Transverse colon (tissue), 4 donors: Measurements from ENCODE around the gene SLC35G1. TPM values are rescaled to one million over a fixed set of nuclear protein-coding genes. Genes with fewer than 3 reads are reported as not detected.

ENCODE experiments used
- DNase-seq: peaks from one replicate; pipeline ENCODE4 v3.0.0-alpha.2; 2019
- H3K27ac ChIP-seq, 4 donors: fragments of 200-600 bp; sonication (generic); 2 replicates each; pipeline ENCODE4 v1.5.1; 2016 to 2018; ENCODE audit warnings: inconsistent platforms in 4 of 4
- H3K27me3 ChIP-seq: fragments of 200-600 bp; sonication (generic); 2 replicates; pipeline ENCODE4 v1.5.1; 2017; ENCODE audit warnings: inconsistent platforms
- H3K36me3 ChIP-seq, 4 donors: fragments of 200-600 bp; sonication (generic); 2 replicates each; pipeline ENCODE4 v1.5.1; 2017 to 2019; ENCODE audit warnings: inconsistent platforms in 4 of 4
- H3K4me1 ChIP-seq, 4 donors: fragments of 200-600 bp; sonication (generic); 2 replicates each; pipeline ENCODE4 v1.5.1; 2017 to 2020; ENCODE audit warnings: inconsistent platforms in 4 of 4
- H3K4me3 ChIP-seq, 4 donors: fragments of 200-600 bp; sonication (generic); 1 replicate in 1 of 4; 2 replicates in 3 of 4; pipeline versions ENCODE4 v1.5.1 to v1.6.1; 2017 to 2019; ENCODE audit warnings: inconsistent platforms in 4 of 4
- H3K9me3 ChIP-seq, 2 donors: fragments of 200-600 bp; sonication (generic); 2 replicates each; pipeline ENCODE4 v1.5.1; 2017 to 2019; ENCODE audit warnings: inconsistent platforms in 2 of 2
- EP300 ChIP-seq: sonication (generic); formaldehyde crosslinking; IDR thresholded peaks from one replicate; pipeline ENCODE4 v1.6.1; 2017; ENCODE audit warnings: antibody characterized with exemption, low read depth
- POLR2A ChIP-seq: fragments of 450-650 bp; IDR thresholded peaks from one replicate; pipeline ENCODE4 v1.6.1; 2016; ENCODE audit warnings: antibody characterized with exemption, mild to moderate bottlenecking, moderate library complexity
- POLR2AphosphoS5 ChIP-seq, 3 donors: sonication (generic); formaldehyde crosslinking; IDR thresholded peaks; one replicate each; pipeline ENCODE4 v1.6.1; 2016; ENCODE audit warnings: antibody characterized with exemption in 3 of 3
- WGBS, 2 donors: methylation state at CpG; one replicate each; pipeline ENCODE4 v1.1.5; 2018; ENCODE audit warnings: low coverage in 1 of 2; 5-methylcytosine and 5-hydroxymethylcytosine counted together
- in situ Hi-C, 4 donors: fragments of 200-750 bp; cut with MboI; loops; one replicate each; pipeline versions ENCODE4 v1.15.0 to v1.15.1; 2017; ENCODE audit warnings: low sequenced_read_pairs in 3 of 4, low pct_ligation_motif_present in 1 of 4, low pct_unique_long_range_greater_than_20kb in 1 of 4
- intact Hi-C: fragments of 100-400 bp; cut with DNase I; formaldehyde crosslinking; loops from one replicate; pipeline ENCODE4 v1.15.1; 2023; ENCODE audit warnings: low total_unique reads
- total RNA-seq, 4 donors: library from RNA; depleted of rRNA; stranded (reverse); fragments of >200 nt; gene quantifications; one replicate each; pipeline ENCODE4 v1.1.0, GENCODE V29; 2016
- TF ChIP-seq, protein P1 (sequence below), 5 experiments: fragments of 200-600 bp in 3 of 5; fragments of 450-650 bp in 2 of 5; sonication (generic) in 3 of 5; IDR thresholded peaks; 1 replicate in 2 of 5; 2 replicates in 3 of 5; pipeline ENCODE4 v1.5.1; 2016 to 2017; ENCODE audit warnings: antibody characterized with exemption in 5 of 5, inconsistent platforms in 3 of 5, mild to moderate bottlenecking in 2 of 5, moderate library complexity in 1 of 5

Gene SLC35G1
- total RNA-seq, 4 donors from 2014 or later: 7.4 to 42.1 (median 28.9) TPM

DNA sequence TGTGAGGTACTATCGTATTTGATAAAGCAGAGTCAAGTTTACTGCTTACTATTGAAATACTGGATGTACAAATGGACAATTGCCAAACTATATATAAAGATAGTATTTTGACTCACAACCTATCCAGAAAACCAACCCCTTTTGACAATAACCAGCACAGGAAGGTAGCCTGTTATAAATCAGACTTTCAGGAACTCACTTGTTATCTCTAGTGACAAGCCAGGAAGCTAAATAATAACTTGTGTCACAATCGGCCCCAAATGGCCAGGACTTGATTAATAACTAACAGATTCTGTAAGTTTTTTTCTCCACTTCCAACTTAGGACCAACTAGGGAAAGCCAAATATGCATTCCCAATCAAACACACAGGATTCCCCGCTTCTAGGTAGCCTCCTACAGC, 38.8 kb upstream of the SLC35G1 start:
- 52 to 66% methylated on average over 3 of the region's 3 CpGs for WGBS, 2 donors
- in situ Hi-C loops: no loop called here
- TF ChIP-seq POLR2A (no peak), POLR2AphosphoS5 (IDR thresholded peaks at IDR 0.05) (no peak)
- TF ChIP-seq, protein P1, sequence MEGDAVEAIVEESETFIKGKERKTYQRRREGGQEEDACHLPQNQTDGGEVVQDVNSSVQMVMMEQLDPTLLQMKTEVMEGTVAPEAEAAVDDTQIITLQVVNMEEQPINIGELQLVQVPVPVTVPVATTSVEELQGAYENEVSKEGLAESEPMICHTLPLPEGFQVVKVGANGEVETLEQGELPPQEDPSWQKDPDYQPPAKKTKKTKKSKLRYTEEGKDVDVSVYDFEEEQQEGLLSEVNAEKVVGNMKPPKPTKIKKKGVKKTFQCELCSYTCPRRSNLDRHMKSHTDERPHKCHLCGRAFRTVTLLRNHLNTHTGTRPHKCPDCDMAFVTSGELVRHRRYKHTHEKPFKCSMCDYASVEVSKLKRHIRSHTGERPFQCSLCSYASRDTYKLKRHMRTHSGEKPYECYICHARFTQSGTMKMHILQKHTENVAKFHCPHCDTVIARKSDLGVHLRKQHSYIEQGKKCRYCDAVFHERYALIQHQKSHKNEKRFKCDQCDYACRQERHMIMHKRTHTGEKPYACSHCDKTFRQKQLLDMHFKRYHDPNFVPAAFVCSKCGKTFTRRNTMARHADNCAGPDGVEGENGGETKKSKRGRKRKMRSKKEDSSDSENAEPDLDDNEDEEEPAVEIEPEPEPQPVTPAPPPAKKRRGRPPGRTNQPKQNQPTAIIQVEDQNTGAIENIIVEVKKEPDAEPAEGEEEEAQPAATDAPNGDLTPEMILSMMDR (IDR thresholded peaks at IDR 0.05): no peak
- Histone ChIP-seq H3K36me3 (no peaks in the 10 kb centered on the region), H3K9me3 (no peaks in the 10 kb centered on the region), H3K4me3 (no peak overlapping the region), H3K27ac (no peak overlapping the region), H3K4me1 (no peaks in the 10 kb centered on the region), H3K27me3 (no peaks in the 10 kb centered on the region)
- no peak for DNase-seq
- intact Hi-C loops: no loop called here

DNA sequence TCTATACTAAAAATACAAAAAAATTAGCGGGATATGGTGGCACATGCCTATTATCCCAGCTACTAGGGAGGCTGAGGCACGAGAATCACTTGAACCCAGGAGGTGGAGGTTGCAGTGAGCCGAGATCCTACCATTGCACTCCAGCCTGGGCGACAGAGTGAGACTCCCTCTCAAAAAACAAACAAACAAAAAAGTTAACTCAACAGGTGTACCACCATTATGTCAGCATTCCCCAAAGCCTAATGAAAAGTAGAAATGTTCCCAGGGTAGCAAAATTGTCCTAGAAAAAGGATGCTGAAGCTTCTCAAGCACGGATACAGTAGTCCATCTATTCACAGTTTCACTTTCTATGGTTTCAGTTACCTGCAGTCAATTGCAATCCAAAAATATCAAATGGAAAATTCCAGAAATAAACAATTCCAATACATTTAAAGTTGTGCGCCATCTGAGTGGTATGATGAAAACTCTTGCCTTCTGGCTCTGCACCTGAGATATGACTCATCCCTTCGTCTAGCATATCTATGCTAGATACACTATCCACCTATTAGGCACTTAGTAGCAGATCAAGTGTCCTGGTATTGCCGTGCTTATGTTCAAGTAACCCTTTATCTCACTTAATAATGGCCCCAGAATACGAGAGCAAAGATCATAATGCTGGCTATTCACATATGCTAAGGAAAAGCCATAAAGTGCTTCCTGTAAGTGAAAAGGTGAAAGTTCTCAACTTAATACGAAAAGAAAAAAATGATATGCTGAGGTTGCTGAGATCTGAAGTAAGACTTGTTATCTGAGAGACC, 37.2 kb upstream of the SLC35G1 start:
- Histone ChIP-seq H3K27ac (no peak overlapping the region), H3K4me3 (no peak overlapping the region), H3K9me3 (no peaks in the 10 kb centered on the region), H3K4me1 (no peaks in the 10 kb centered on the region), H3K36me3 (no peaks in the 10 kb centered on the region), H3K27me3 (no peaks in the 10 kb centered on the region)
- DNase-seq: no peak
- in situ Hi-C loops (no loop called here), intact Hi-C loops (no loop called here)
- TF ChIP-seq, protein P1 (IDR thresholded peaks at IDR 0.05): no peak
- TF ChIP-seq POLR2AphosphoS5 (IDR thresholded peaks at IDR 0.05) (no peak), POLR2A (no peak)
- WGBS, 2 donors: 75 to 81% methylated on average over 8 to 10 of the region's 10 CpGs

- Histone ChIP-seq H3K27ac (no peak overlapping the region), H3K4me1 (no peaks in the 10 kb centered on the region), H3K4me3 (no peak overlapping the region), H3K36me3 (no peaks in the 10 kb centered on the region), H3K27me3 (no peaks in the 10 kb centered on the region), H3K9me3 (no peaks in the 10 kb centered on the region)
- TF ChIP-seq, protein P1 (IDR thresholded peaks at IDR 0.05): peak; percentile 20 to 43 (median 28)
- TF ChIP-seq POLR2AphosphoS5 (IDR thresholded peaks at IDR 0.05): no peak
- WGBS, 2 donors: 4 to 26% methylated on average over 2 to 3 of the region's 3 CpGs
- no peak for DNase-seq
- intact Hi-C loops (no loop called here), in situ Hi-C loops (no loop called here)
These were observed 34.6 kb upstream of the SLC35G1 start for GRCh38 chr10:93859049-93859655.

DNA sequence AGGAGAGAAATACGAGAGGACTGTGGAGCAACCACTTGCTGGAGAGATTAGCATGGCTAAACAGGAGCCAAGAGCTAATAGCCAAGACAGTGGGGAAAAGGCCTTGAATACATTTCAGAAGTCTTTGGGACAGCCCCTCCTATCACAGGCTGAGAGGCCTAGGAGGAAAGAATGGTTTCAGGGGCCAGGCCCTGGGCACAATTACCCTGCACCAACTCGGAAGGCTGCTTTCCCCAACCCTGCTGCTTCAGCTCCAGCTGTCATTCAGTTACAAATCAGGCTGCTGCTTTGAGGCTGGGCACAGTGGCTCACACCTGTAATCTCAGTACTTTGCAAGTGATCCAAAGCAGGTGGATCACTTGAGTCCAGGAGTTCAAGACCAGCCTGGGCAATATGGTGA, 32.0 kb upstream of the SLC35G1 start:
- DNase-seq: no peak
- no peaks in the 10 kb centered on the region for H3K9me3 ChIP-seq
- intact Hi-C loops: no loop called here
- H3K4me1 ChIP-seq: no peaks in the 10 kb centered on the region
- no peak overlapping the region for H3K27ac ChIP-seq
- no peaks in the 10 kb centered on the region for H3K27me3 ChIP-seq
- WGBS, 2 donors: 80 to 90% methylated on average over 2 of the region's 2 CpGs
- H3K36me3 ChIP-seq: no peaks in the 10 kb centered on the region
- in situ Hi-C loops: no loop called here
- TF ChIP-seq, protein P1 (IDR thresholded peaks at IDR 0.05): no peak
- no peak for TF ChIP-seq POLR2AphosphoS5 (IDR thresholded peaks at IDR 0.05)
- TF ChIP-seq EP300: no peak
- no peak for TF ChIP-seq POLR2A
- H3K4me3 ChIP-seq: no peak overlapping the region
